Measurements from ENCODE around the gene KLF2. TPM values are rescaled to one million over a fixed set of nuclear protein-coding genes. Genes with fewer than 3 reads are reported as not detected.

The KLF2 gene
- polyA plus RNA-seq, 1 donor = 21.7 TPM

DNA sequence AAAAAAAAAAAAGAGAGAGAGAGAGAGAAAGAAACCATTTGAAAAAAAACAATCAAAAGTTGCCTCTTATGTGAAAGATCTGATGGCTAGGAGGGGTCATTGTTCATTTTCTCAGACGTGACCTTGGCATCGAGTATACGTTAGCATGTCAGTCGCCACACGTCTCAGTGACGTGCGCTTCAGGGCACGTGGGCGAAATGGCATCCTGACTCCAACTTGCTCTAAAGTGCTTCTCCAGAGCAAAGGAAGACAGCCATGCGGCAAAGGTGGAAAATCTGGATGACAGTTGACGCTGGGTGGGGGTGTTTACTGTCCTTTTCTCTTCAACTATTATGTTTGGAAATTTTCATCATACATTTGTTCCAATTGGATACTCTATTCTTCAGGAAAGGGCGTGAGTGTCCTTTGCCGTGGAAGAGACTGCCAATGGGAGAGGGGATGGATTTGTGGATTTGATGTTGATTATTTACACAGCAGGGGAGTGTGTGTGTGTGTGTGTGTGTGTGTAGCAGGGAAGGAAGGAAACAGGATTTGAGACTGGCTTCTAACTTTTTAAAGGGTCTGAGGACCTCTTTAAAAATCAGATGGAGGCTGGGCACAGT is 25.0 kb downstream of the KLF2 start:
- DNase-seq = no peak
- H3K27ac ChIP-seq (ENCODE audit: low read length) = no peak overlapping the region
- H3K4me1 ChIP-seq (ENCODE audit: control insufficient read depth, insufficient read depth, low read length) = peaks cover 3% of the 10 kb centered on the region
- WGBS (ENCODE audit: insufficient coverage, low lambda C conversion rate) = no CpG with 5 or more reads among the region's 13 CpGs
- no peaks in the 10 kb centered on the region for H3K9me3 ChIP-seq (ENCODE audit: control insufficient read depth, low read depth, low read length)
- H3K36me3 ChIP-seq (ENCODE audit: control insufficient read depth, insufficient read depth, low read length) = peaks cover 2% of the 10 kb centered on the region
- no peak overlapping the region for H3K4me3 ChIP-seq (ENCODE audit: low read length)
- no peaks in the 10 kb centered on the region for H3K27me3 ChIP-seq (ENCODE audit: control insufficient read depth, insufficient read depth, low read length)

DNA sequence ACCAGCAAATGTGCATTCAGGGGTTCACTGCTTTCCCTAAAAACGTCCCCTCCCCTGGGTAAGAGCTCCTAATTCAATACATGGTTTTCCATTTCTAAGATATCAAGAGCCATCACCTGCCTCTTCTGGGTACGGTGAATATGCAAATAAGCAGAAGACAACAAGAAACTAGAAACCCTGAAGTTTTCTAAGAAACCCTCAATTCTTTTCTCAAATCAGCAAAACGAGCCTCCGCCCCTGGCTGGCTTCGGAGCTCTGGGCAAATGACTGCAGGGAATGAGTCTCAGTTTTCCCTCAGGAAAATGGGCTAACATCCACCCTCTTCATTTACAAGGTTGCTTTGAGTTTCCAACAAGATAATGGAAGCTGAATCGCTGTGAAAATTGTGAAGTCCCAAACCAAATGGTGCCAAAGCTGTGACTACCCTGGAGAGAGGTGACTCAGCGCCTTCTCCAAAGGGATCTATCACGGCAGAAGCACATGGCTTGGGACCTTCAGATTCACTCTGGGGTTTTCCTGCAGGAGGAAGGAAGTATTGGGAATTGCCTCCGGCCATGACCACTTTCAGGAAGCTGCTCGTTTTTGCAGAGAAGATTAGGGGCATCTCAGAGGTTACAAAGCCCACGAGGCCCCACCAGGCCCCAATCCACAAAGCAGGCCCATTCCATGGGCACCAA is 26.6 kb downstream of the KLF2 start:
- Histone ChIP-seq H3K4me1 (ENCODE audit: control insufficient read depth, insufficient read depth, low read length) (no peaks in the 10 kb centered on the region), H3K4me3 (ENCODE audit: low read length) (no peak overlapping the region), H3K36me3 (ENCODE audit: control insufficient read depth, insufficient read depth, low read length) (peaks cover 7% of the 10 kb centered on the region), H3K27ac (ENCODE audit: low read length) (no peak overlapping the region), H3K27me3 (ENCODE audit: control insufficient read depth, insufficient read depth, low read length) (no peaks in the 10 kb centered on the region), H3K9me3 (ENCODE audit: control insufficient read depth, low read depth, low read length) (no peaks in the 10 kb centered on the region)
- no peak for DNase-seq
- WGBS (ENCODE audit: insufficient coverage, low lambda C conversion rate) = 100% methylated on average over 1 of the region's 11 CpGs

DNA sequence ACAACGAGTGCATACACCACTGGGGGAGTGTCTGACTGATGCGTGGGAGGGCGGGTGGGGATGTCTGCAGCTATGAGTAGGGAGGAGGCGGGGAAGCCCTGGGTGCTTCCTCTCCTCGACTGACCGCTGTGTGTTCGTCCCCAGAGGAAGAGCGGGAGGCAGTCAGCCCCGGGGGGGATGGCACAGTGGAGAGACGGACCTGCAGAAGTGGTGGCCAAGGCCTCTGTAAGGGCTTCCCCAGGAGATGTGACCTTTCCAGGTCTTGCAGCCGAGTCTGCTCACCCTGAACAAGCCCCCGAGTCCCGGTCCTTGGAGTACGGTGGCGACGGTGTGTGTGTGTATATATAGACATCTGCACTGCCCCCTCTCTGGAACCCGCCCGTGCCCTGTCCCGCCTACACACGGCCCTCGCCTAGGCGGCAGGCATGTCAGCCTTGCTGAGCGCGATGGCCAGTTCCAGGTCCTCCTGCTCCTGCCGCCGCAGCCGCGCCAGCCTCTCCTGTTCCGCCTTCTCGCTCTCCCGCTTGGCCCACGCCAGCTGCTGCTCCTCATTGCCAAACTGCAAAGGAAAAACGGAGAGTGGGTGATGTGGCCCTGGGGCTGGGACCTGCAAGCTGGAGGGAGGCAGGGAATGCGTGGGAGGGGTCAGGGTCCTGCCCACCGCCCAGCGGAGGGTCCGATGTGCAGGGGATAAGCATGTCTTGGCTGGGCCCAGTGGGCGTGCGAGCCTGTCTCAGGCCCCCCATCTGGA is 30.8 kb downstream of the KLF2 start:
- no peaks in the 10 kb centered on the region for H3K4me1 ChIP-seq (ENCODE audit: control insufficient read depth, insufficient read depth, low read length)
- no peak overlapping the region for H3K4me3 ChIP-seq (ENCODE audit: low read length)
- no peaks in the 10 kb centered on the region for H3K9me3 ChIP-seq (ENCODE audit: control insufficient read depth, low read depth, low read length)
- H3K36me3 ChIP-seq (ENCODE audit: control insufficient read depth, insufficient read depth, low read length) = peaks cover 16% of the 10 kb centered on the region
- DNase-seq = no peak
- no CpG with 5 or more reads among the region's 39 CpGs for WGBS (ENCODE audit: insufficient coverage, low lambda C conversion rate)
- no peak overlapping the region for H3K27ac ChIP-seq (ENCODE audit: low read length)
- no peaks in the 10 kb centered on the region for H3K27me3 ChIP-seq (ENCODE audit: control insufficient read depth, insufficient read depth, low read length)

DNA sequence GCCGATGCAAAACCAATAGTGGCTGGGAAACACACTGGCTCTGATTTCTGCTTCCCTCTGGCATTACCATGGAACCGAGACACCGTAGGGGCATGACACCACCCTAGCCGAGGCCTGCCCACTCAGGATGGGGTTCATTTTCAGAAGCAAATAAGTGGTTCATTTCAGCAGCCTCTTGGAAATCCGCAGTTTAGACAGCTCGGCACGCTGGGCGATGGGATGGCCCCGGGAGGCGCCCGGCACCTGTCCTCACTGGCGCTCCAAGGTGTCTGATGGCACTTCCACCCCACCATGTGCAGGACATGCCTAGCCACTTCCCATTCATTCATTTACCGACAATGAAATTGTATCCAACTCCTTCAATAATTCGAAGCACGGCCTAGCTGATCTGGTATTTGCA is 33.8 kb downstream of the KLF2 start:
- Histone ChIP-seq H3K36me3 (ENCODE audit: control insufficient read depth, insufficient read depth, low read length) (peaks cover 27% of the 10 kb centered on the region), H3K4me1 (ENCODE audit: control insufficient read depth, insufficient read depth, low read length) (peaks cover 11% of the 10 kb centered on the region), H3K27ac (ENCODE audit: low read length) (no peak overlapping the region), H3K27me3 (ENCODE audit: control insufficient read depth, insufficient read depth, low read length) (no peaks in the 10 kb centered on the region), H3K9me3 (ENCODE audit: control insufficient read depth, low read depth, low read length) (no peaks in the 10 kb centered on the region), H3K4me3 (ENCODE audit: low read length) (no peak overlapping the region)
- no peak for DNase-seq
- 87% methylated on average over 3 of the region's 15 CpGs for WGBS (ENCODE audit: insufficient coverage, low lambda C conversion rate)

DNA sequence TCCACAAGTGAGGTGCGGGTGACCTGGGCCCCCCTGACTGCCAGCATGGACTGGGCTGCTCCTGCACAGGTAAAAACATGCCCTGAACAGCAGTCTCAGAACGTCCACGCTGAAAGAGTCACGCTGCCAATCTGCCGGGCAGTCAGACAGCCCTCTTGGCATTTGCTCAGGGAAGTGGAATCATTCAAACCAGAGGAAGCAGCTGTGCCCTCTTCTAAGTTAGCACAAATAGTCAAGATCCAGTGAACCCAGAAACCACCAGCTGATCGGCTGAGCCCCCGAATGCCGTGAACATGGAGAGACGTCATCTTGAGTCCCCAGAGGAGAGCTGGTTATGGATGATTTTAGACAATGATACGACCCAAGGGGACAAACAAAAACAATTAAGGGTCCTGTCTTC is 34.4 kb downstream of the KLF2 start:
- no peaks in the 10 kb centered on the region for H3K27me3 ChIP-seq (ENCODE audit: control insufficient read depth, insufficient read depth, low read length)
- no peaks in the 10 kb centered on the region for H3K9me3 ChIP-seq (ENCODE audit: control insufficient read depth, low read depth, low read length)
- H3K4me3 ChIP-seq (ENCODE audit: low read length) = no peak overlapping the region
- peaks cover 27% of the 10 kb centered on the region for H3K36me3 ChIP-seq (ENCODE audit: control insufficient read depth, insufficient read depth, low read length)
- no peak overlapping the region for H3K27ac ChIP-seq (ENCODE audit: low read length)
- DNase-seq = no peak
- WGBS (ENCODE audit: insufficient coverage, low lambda C conversion rate) = 100% methylated on average over 1 of the region's 10 CpGs
- H3K4me1 ChIP-seq (ENCODE audit: control insufficient read depth, insufficient read depth, low read length) = peaks cover 17% of the 10 kb centered on the region

DNA sequence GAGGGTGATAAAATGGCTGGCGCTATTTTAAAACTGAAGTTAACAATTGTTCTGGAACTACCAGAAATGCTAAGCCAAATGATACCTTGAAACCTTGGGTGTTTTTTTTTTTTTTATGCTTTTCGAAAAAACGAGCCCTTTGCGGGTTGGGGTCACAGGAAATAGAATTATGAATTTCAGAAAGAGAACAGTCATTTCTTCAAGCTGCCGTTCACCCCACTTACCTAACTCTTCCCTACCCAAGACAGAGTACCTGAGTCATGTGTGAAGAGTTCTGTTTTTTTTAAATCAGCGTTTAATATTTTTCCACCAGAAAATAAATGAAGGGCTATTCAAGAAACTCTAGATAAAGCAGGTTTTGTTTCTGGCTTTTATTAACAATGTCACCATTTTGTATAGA is 35.3 kb downstream of the KLF2 start:
- no peaks in the 10 kb centered on the region for H3K9me3 ChIP-seq (ENCODE audit: control insufficient read depth, low read depth, low read length)
- no peaks in the 10 kb centered on the region for H3K27me3 ChIP-seq (ENCODE audit: control insufficient read depth, insufficient read depth, low read length)
- peaks cover 25% of the 10 kb centered on the region for H3K36me3 ChIP-seq (ENCODE audit: control insufficient read depth, insufficient read depth, low read length)
- no peak overlapping the region for H3K4me3 ChIP-seq (ENCODE audit: low read length)
- 95% methylated on average over 2 of the region's 6 CpGs for WGBS (ENCODE audit: insufficient coverage, low lambda C conversion rate)
- DNase-seq = no peak
- H3K4me1 ChIP-seq (ENCODE audit: control insufficient read depth, insufficient read depth, low read length) = peaks cover 26% of the 10 kb centered on the region
- H3K27ac ChIP-seq (ENCODE audit: low read length) = no peak overlapping the region

DNA sequence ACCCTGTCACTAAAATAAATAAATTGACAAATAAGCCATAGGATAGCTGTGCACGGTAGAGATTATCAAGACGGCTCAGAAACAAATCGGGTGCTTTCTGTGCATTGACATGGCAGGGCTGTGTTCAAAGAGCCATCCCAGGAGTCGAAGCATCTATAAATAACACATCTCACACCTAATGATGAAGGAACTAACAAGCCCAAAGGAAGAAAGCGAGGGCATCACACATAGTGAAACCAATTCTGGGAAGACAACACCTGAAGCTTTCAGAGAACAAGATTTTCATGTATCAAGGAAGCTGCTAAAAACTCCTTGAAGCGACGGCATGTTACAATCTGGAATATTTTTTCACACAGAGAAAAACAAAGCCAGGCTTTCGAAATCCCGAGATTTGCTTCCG is 36.1 kb downstream of the KLF2 start:
- Histone ChIP-seq H3K36me3 (ENCODE audit: control insufficient read depth, insufficient read depth, low read length) (peaks cover 20% of the 10 kb centered on the region), H3K9me3 (ENCODE audit: control insufficient read depth, low read depth, low read length) (no peaks in the 10 kb centered on the region), H3K27me3 (ENCODE audit: control insufficient read depth, insufficient read depth, low read length) (no peaks in the 10 kb centered on the region), H3K4me3 (ENCODE audit: low read length) (no peak overlapping the region), H3K27ac (ENCODE audit: low read length) (no peak overlapping the region), H3K4me1 (ENCODE audit: control insufficient read depth, insufficient read depth, low read length) (peaks cover 33% of the 10 kb centered on the region)
- 98% methylated on average over 7 of the region's 10 CpGs for WGBS (ENCODE audit: insufficient coverage, low lambda C conversion rate)
- DNase-seq = no peak

DNA sequence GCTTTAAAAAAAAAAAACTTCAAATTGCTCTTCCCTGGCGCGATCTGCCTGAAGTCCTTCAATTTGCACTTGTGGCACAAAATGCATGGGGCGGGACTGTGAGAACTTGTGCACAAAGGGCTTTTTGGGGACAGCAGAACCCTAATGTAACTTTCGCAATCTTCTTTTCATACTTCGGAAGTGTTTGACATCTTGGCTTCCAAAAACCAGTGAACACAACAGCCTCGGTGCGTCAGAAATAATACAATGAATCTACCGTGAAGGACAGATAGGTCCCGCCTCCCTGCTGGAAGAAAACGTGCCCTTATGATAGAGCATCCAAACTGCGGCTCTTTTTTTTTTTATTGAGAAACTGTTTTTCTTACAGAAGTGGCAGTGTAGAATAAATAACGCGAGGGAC is 36.6 kb downstream of the KLF2 start:
- H3K9me3 ChIP-seq (ENCODE audit: control insufficient read depth, low read depth, low read length) = no peaks in the 10 kb centered on the region
- H3K27me3 ChIP-seq (ENCODE audit: control insufficient read depth, insufficient read depth, low read length) = no peaks in the 10 kb centered on the region
- DNase-seq = no peak
- no peak overlapping the region for H3K27ac ChIP-seq (ENCODE audit: low read length)
- H3K4me3 ChIP-seq (ENCODE audit: low read length) = no peak overlapping the region
- peaks cover 38% of the 10 kb centered on the region for H3K4me1 ChIP-seq (ENCODE audit: control insufficient read depth, insufficient read depth, low read length)
- H3K36me3 ChIP-seq (ENCODE audit: control insufficient read depth, insufficient read depth, low read length) = peaks cover 20% of the 10 kb centered on the region
- no CpG with 5 or more reads among the region's 13 CpGs for WGBS (ENCODE audit: insufficient coverage, low lambda C conversion rate)

DNA sequence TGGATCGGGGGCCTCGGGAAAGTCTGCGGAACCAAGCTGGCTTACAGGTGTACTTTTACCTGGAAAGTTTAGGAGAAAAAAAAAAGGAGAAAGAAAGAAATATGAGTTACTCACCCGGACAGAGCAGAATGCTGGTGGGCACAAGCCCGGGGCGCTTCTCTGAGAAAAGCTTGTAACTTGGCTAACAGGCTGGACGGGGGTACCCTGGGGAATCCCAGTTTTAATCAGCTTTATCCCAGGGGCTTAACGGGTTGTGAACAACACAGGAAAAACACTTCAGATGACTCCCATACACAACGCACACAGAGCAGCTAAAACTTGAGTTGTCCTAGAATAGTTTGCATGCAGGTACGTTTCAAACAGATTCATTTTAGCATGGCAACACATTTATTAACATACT is 37.3 kb downstream of the KLF2 start:
- no peak for DNase-seq
- H3K4me1 ChIP-seq (ENCODE audit: control insufficient read depth, insufficient read depth, low read length) = peaks cover 38% of the 10 kb centered on the region
- H3K4me3 ChIP-seq (ENCODE audit: low read length) = no peak overlapping the region
- H3K36me3 ChIP-seq (ENCODE audit: control insufficient read depth, insufficient read depth, low read length) = peaks cover 20% of the 10 kb centered on the region
- no peaks in the 10 kb centered on the region for H3K9me3 ChIP-seq (ENCODE audit: control insufficient read depth, low read depth, low read length)
- no peaks in the 10 kb centered on the region for H3K27me3 ChIP-seq (ENCODE audit: control insufficient read depth, insufficient read depth, low read length)
- WGBS (ENCODE audit: insufficient coverage, low lambda C conversion rate) = 92% methylated on average over 5 of the region's 10 CpGs
- H3K27ac ChIP-seq (ENCODE audit: low read length) = no peak overlapping the region

DNA sequence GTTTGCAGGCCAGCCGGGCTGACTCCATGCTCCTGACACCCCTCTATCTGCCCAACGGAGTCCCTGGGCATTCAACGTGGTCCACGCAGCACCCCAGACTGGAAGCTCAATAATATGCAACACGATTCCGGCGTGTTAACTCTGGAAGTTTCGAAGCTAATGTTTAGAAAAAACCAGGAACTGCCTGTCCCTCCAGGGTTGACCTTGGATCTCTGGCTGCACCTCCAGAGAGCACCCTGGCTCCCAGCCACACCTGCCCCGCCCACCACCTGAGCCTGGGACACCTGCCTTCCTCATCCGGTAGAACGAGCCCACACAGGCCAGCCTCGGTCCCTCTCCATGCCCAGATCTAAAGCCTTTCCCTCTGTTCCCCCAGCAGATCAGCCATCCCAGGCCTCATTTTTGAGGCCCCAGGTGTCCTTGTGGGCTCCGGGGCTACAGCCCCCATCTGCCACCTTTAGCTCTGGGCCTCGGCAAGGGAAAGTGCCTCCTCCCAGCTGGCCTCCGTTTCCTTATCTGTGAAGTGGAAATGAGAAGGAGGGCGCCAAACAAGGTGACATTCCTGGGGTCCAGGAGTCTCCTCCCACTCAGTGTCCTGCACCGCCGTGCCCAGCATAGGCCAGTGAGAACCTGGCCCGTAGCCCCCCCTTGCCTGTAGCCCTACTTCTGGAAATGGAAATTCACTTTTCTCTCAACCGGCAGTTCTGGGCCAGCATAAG is 38.7 kb downstream of the KLF2 start:
- Histone ChIP-seq H3K36me3 (ENCODE audit: control insufficient read depth, insufficient read depth, low read length) (peaks cover 15% of the 10 kb centered on the region), H3K27ac (ENCODE audit: low read length) (peak overlapping the region; percentile 71), H3K27me3 (ENCODE audit: control insufficient read depth, insufficient read depth, low read length) (no peaks in the 10 kb centered on the region), H3K4me1 (ENCODE audit: control insufficient read depth, insufficient read depth, low read length) (peaks cover 38% of the 10 kb centered on the region), H3K4me3 (ENCODE audit: low read length) (no peak overlapping the region), H3K9me3 (ENCODE audit: control insufficient read depth, low read depth, low read length) (no peaks in the 10 kb centered on the region)
- DNase-seq = peak; percentile 71 to 90
- no CpG with 5 or more reads among the region's 20 CpGs for WGBS (ENCODE audit: insufficient coverage, low lambda C conversion rate)

Measured in large intestine (tissue), 3 donors.